HepG2 (cell line): ENCODE results near the gene EGLN1. TPM values are rescaled to one million over a fixed set of nuclear protein-coding genes. Genes with fewer than 3 reads are reported as not detected.
A peak's percentile ranks its signal among the peaks of the same experiment; 100 is the strongest.

Experiments
- ASH2L ChIP-seq: fragments of 300-600, 200-600 bp; sonication (generic); IDR thresholded peaks from 2 replicates; pipeline ENCODE4 v1.7.0; 2017; ENCODE audit warnings: low read depth, mild to moderate bottlenecking, moderate library complexity, mixed read lengths, low read length; ENCODE audit not compliant: insufficient read length
- CSRNP1 ChIP-seq: sonication (generic); formaldehyde crosslinking; IDR thresholded peaks from 2 replicates; pipeline ENCODE4 v1.8.1; 2023; ENCODE audit warnings: mild to moderate bottlenecking, missing genetic modification reagents
- ERF ChIP-seq: IDR thresholded peaks from 2 replicates; pipeline ENCODE4 v1.6.1; 2018; ENCODE audit warnings: missing biosample characterization, missing genetic modification reagents
- FOXP1 ChIP-seq, 2 experiments: fragments of 450-650 bp in 1 of 2; IDR thresholded peaks; 2 replicates each; pipeline ENCODE4 v1.6.1; 2017 to 2018; ENCODE audit warnings: antibody characterized with exemption in 1 of 2
- HDAC1 ChIP-seq: sonication (generic); formaldehyde crosslinking; IDR thresholded peaks from 2 replicates; pipeline ENCODE4 v1.5.1; 2020; ENCODE audit warnings: mild to moderate bottlenecking, missing genetic modification reagents
- HHEX ChIP-seq: IDR thresholded peaks from 2 replicates; pipeline ENCODE4 v1.6.1; 2016; ENCODE audit warnings: control low read depth
- HOXA3 ChIP-seq: sonication (generic); formaldehyde crosslinking; IDR thresholded peaks from 2 replicates; pipeline ENCODE4 v1.5.0; 2020; ENCODE audit warnings: missing genetic modification reagents
- KDM3A ChIP-seq: IDR thresholded peaks from 2 replicates; pipeline ENCODE4 v1.6.1; 2018; ENCODE audit warnings: low read depth, missing compliant biosample characterization
- KMT2A ChIP-seq: sonication (generic); formaldehyde crosslinking; IDR thresholded peaks from 2 replicates; pipeline ENCODE4 v1.4.0; 2020; ENCODE audit warnings: missing genetic modification reagents
- KMT2B ChIP-seq: IDR thresholded peaks from 2 replicates; pipeline ENCODE4 v1.6.1; 2016; ENCODE audit warnings: missing genetic modification reagents, missing compliant biosample characterization
- SKI ChIP-seq: fragments of 450-650 bp; IDR thresholded peaks from one replicate; pipeline ENCODE4 v1.6.1; 2018; ENCODE audit warnings: mild to moderate bottlenecking; ENCODE audit not compliant: partially characterized antibody
- SOX6 ChIP-seq, 2 experiments: fragments of 450-650 bp in 1 of 2; sonication (generic) in 1 of 2; formaldehyde crosslinking in 1 of 2; IDR thresholded peaks; 2 replicates each; pipeline versions ENCODE4 v1.4.0 to v1.6.1; 2017 to 2020; ENCODE audit warnings: antibody characterized with exemption in 1 of 2, mild to moderate bottlenecking in 1 of 2, missing genetic modification reagents in 1 of 2
- SP2 ChIP-seq: sonication (generic); formaldehyde crosslinking; IDR thresholded peaks from 2 replicates; pipeline ENCODE4 v1.5.1; 2020; ENCODE audit warnings: mild to moderate bottlenecking, missing genetic modification reagents
- SP4 ChIP-seq: sonication (generic); formaldehyde crosslinking; IDR thresholded peaks from 2 replicates; pipeline ENCODE4 v1.8.1; 2023; ENCODE audit warnings: mild to moderate bottlenecking, missing genetic modification reagents
- SUZ12 ChIP-seq: fragments of 150-350 bp; IDR thresholded peaks from 2 replicates; pipeline ENCODE4 v1.6.1; 2014; ENCODE audit warnings: low read depth, low read length
- TSC22D2 ChIP-seq: sonication (generic); formaldehyde crosslinking; IDR thresholded peaks from 2 replicates; pipeline ENCODE4 v1.5.1; 2020; ENCODE audit warnings: missing genetic modification reagents, mild to moderate bottlenecking, borderline replicate concordance
- ZBTB3 ChIP-seq: sonication (generic); formaldehyde crosslinking; IDR thresholded peaks from 2 replicates; pipeline ENCODE4 v1.4.0; 2020; ENCODE audit warnings: low read depth, mild to moderate bottlenecking, moderate library complexity, missing genetic modification reagents, borderline replicate concordance
- ZBTB38 ChIP-seq: sonication (generic); formaldehyde crosslinking; IDR thresholded peaks from 2 replicates; pipeline ENCODE4 v1.5.1; 2020; ENCODE audit warnings: mild to moderate bottlenecking, missing genetic modification reagents
- ZBTB7B ChIP-seq: sonication (generic); formaldehyde crosslinking; IDR thresholded peaks from 2 replicates; pipeline ENCODE4 v1.4.0; 2020; ENCODE audit warnings: missing genetic modification reagents
- ZC3H13 ChIP-seq: sonication (generic); formaldehyde crosslinking; IDR thresholded peaks from 2 replicates; pipeline ENCODE4 v1.8.1; 2023; ENCODE audit warnings: mild to moderate bottlenecking, missing genetic modification reagents, moderate library complexity
- ZFY ChIP-seq: sonication (generic); formaldehyde crosslinking; IDR thresholded peaks from 2 replicates; pipeline ENCODE4 v1.4.0; 2020; ENCODE audit warnings: missing genetic modification reagents
- ZKSCAN8 ChIP-seq: IDR thresholded peaks from 2 replicates; pipeline ENCODE4 v1.6.1; 2016; ENCODE audit warnings: borderline replicate concordance, missing genetic modification reagents, missing compliant biosample characterization
- ZNF776 ChIP-seq: sonication (generic); formaldehyde crosslinking; IDR thresholded peaks from 2 replicates; pipeline ENCODE4 v1.4.0; 2020; ENCODE audit warnings: mild to moderate bottlenecking, missing genetic modification reagents
- polyA plus RNA-seq, 8 experiments: library from polyadenylated mRNA; depleted of rRNA in 3 of 8; stranded (reverse) in 7 of 8; unstranded in 1 of 8; fragments of >200 nt; fragmentation: Illumina TruSeq in 4 of 8; extraction: Trizol in 4 of 8; gene quantifications; 2 replicates each; pipeline versions ENCODE4 v1.2.1 to v1.2.3, GENCODE V29; 2011 to 2016; ENCODE audit warnings: low read depth in 4 of 8, missing spikeins in 1 of 8, mixed read lengths in 1 of 8; ENCODE audit not compliant: insufficient read depth in 1 of 8
- total RNA-seq, 5 experiments: library from RNA; depleted of rRNA; stranded (reverse); fragments of >200 nt; fragmentation: Illumina TruSeq; extraction: Trizol; gene quantifications; 2 replicates each; pipeline ENCODE4 v1.2.3, GENCODE V29; 2016; ENCODE audit warnings: low read depth in 1 of 5
- TF ChIP-seq, protein P1 (sequence below): sonication (generic); formaldehyde crosslinking; IDR thresholded peaks from 2 replicates; pipeline ENCODE4 v1.8.0; 2022; ENCODE audit warnings: low read depth, missing genetic modification reagents
- TF ChIP-seq, protein P2 (sequence below): sonication (generic); formaldehyde crosslinking; IDR thresholded peaks from 2 replicates; pipeline ENCODE4 v1.4.0; 2020; ENCODE audit warnings: missing genetic modification reagents, borderline replicate concordance

Gene EGLN1
- total and polyA plus RNA-seq, 2 of the 13 experiments (the other 11 are each of a cell fraction or from before 2014, with no cell fraction given) = 34.4 to 44.1 TPM

GRCh38 chr1:231337472-231338269, 84.4 kb downstream of the EGLN1 start, which contains the start of gene EXOC8 (continued):
- TF ChIP-seq, protein P1, sequence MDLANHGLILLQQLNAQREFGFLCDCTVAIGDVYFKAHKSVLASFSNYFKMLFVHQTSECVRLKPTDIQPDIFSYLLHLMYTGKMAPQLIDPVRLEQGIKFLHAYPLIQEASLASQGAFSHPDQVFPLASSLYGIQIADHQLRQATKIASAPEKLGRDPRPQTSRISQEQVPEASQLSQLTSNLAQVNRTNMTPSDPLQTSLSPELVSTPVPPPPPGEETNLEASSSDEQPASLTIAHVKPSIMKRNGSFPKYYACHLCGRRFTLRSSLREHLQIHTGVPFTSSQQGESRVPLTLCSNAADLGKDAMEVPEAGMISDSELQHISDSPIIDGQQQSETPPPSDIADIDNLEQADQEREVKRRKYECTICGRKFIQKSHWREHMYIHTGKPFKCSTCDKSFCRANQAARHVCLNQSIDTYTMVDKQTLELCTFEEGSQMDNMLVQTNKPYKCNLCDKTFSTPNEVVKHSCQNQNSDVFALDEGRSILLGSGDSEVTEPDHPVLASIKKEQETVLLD = no peak
- TF ChIP-seq SKI (peak; percentile 83), ZBTB7B (no peak; the same call in 1 of the 2 replicates), ZC3H13 (CRISPR knock-in tag) (0 out of 2 replicates have a peak, but pooled peaks have one; percentile 27), ZKSCAN8 (no peak), HOXA3 (CRISPR knock-in tag) (0 out of 2 replicates have a peak, but pooled peaks have one; percentile 53), SP4 (CRISPR knock-in tag) (peak; percentile 6; the same call in 1 of the 2 replicates), KDM3A (CRISPR knock-in tag) (no peak; the same call in 1 of the 2 replicates), KMT2A (CRISPR knock-in tag) (peak; percentile 91; the same call in 1 of the 2 replicates), FOXP1 (IDR thresholded peaks at IDR 0.05) (no peak), FOXP1 (CRISPR knock-in tag; IDR thresholded peaks at IDR 0.05) (no peak), SP2 (CRISPR knock-in tag) (0 out of 2 replicates have a peak, but pooled peaks have one; percentile 16), ZBTB38 (CRISPR knock-in tag) (0 out of 2 replicates have a peak, but pooled peaks have one; percentile 28), ASH2L (peak; percentile 98), TSC22D2 (CRISPR knock-in tag) (peak; percentile 39; the same call in 1 of the 2 replicates), SUZ12 (no peak), ZNF776 (CRISPR knock-in tag) (0 out of 2 replicates have a peak, but pooled peaks have one; percentile 14), HHEX (CRISPR knock-in tag) (no peak), ZFY (CRISPR knock-in tag) (peak; percentile 72), KMT2B (CRISPR knock-in tag) (peak; percentile 84), ZBTB3 (CRISPR knock-in tag) (no peak), ERF (CRISPR knock-in tag) (peak; percentile 51; the same call in 1 of the 2 replicates), CSRNP1 (CRISPR knock-in tag) (0 out of 2 replicates have a peak, but pooled peaks have one; percentile 67), HDAC1 (CRISPR knock-in tag) (peak; percentile 86), SOX6 (IDR thresholded peaks at IDR 0.05) (no peak), SOX6 (CRISPR knock-in tag; IDR thresholded peaks at IDR 0.05) (peak; percentile 57; the same call in 1 of the 2 replicates)
- TF ChIP-seq, protein P2, sequence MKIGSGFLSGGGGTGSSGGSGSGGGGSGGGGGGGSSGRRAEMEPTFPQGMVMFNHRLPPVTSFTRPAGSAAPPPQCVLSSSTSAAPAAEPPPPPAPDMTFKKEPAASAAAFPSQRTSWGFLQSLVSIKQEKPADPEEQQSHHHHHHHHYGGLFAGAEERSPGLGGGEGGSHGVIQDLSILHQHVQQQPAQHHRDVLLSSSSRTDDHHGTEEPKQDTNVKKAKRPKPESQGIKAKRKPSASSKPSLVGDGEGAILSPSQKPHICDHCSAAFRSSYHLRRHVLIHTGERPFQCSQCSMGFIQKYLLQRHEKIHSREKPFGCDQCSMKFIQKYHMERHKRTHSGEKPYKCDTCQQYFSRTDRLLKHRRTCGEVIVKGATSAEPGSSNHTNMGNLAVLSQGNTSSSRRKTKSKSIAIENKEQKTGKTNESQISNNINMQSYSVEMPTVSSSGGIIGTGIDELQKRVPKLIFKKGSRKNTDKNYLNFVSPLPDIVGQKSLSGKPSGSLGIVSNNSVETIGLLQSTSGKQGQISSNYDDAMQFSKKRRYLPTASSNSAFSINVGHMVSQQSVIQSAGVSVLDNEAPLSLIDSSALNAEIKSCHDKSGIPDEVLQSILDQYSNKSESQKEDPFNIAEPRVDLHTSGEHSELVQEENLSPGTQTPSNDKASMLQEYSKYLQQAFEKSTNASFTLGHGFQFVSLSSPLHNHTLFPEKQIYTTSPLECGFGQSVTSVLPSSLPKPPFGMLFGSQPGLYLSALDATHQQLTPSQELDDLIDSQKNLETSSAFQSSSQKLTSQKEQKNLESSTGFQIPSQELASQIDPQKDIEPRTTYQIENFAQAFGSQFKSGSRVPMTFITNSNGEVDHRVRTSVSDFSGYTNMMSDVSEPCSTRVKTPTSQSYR (CRISPR knock-in tag) = no peak
